ENCODE data around the gene CYB5R2. TPM values are rescaled to one million over a fixed set of nuclear protein-coding genes. Genes with fewer than 3 reads are reported as not detected.

Gene CYB5R2
- polyA plus RNA-seq, 3 donors: 0.52 to 3.7 (median 1.4) TPM

DNA sequence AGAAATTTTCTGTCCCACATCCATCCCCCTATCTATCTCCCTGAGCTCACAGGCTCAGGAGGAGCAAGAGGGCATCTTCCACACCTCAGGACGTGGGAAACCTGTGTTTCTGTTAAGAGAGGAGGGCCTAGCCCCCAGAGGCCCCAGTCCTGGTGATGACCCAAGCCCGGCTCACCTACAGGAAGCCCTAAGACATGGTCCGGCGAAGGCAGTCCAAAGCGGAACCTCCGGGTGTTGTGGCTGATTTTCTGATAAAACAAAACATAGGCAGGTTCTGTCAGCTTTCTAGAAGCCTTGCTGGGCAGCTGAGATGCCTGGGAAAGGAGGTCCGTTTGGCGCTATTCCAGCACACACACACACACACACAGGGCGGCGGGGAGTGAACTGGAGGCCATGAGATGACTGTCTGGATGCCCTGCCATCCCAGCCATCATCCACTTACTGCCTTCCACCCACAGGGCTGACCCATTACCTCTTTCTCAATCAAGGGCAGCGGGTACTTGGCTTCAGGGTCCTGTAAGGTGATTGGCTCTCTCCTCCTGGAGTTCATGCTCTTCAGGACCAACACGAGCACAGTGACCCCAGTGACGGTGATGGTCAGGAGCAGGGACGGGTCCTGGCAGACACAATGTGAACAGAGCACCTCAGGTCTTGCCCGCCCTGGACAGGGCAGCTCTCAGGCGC, 882 bp downstream of the CYB5R2 start:
- Mint-ChIP-seq H3K27me3 (ENCODE audit: low read depth in 3 of 3) (peaks cover 38 to 47% (median 43%) of the 10 kb centered on the region in 3 donors), H3K36me3 (peaks cover 16 to 18% of the 10 kb centered on the region in 2 donors), H3K4me1 (peaks cover 44% of the 10 kb centered on the region), H3K27ac (peak overlapping the region in 3 of 7 donors; percentile 26 to 59 (median 30)), H3K4me3 (peak overlapping the region; percentile 6 to 79), H3K9me3 (peaks cover 2 to 40% (median 26%) of the 10 kb centered on the region in 7 donors)
- Histone ChIP-seq H3K4me1 (ENCODE audit: control insufficient read depth in 1 of 2, insufficient read depth in 2 of 2, low read length in 2 of 2) (peaks cover 28 to 34% of the 10 kb centered on the region in 2 donors), H3K27ac (ENCODE audit: low read depth in 1 of 2, low read length in 2 of 2) (no peak overlapping the region), H3K36me3 (replicated peaks in 1 of 2; ENCODE audit: control insufficient read depth in 1 of 2, insufficient read depth in 2 of 2, low read length in 2 of 2) (peaks cover 0 to 4% of the 10 kb centered on the region in 2 donors), H4K20me1 (ENCODE audit: insufficient read depth, low read length) (no peaks in the 10 kb centered on the region), H3K4me3 (replicated peaks in 1 of 3; ENCODE audit: low read depth in 2 of 3, low read length in 3 of 3) (peak overlapping the region in 1 of 3 experiments; percentile 67), H3K9ac (ENCODE audit: insufficient read depth, low read length, poor library complexity, severe bottlenecking) (no peak overlapping the region), H2AFZ (ENCODE audit: insufficient read depth, low read depth, low read length, poor library complexity, severe bottlenecking) (no peak overlapping the region), H3K79me2 (ENCODE audit: insufficient read depth, low read length) (no peaks in the 10 kb centered on the region), H3K27me3 (ENCODE audit: control insufficient read depth in 2 of 2, insufficient read depth in 2 of 2, low read length in 2 of 2) (peaks cover 25 to 41% of the 10 kb centered on the region in 2 donors), H3K4me2 (replicated peaks; ENCODE audit: extremely low read depth, low read length, poor library complexity, severe bottlenecking) (peak overlapping the region; percentile 76), H3K9me3 (replicated peaks in 1 of 2; ENCODE audit: control insufficient read depth in 1 of 2, insufficient read depth in 1 of 2, low read length in 2 of 2) (peaks cover 11 to 42% of the 10 kb centered on the region in 2 donors)
- no peak for DNase-seq
- no peak for TF ChIP-seq CTCF (IDR thresholded peaks at IDR 0.05)
- 100% methylated on average over 3 of the region's 16 CpGs for WGBS (ENCODE audit: insufficient coverage)
- intact Hi-C loops (cut with micrococcal nuclease): no loop called here

DNA sequence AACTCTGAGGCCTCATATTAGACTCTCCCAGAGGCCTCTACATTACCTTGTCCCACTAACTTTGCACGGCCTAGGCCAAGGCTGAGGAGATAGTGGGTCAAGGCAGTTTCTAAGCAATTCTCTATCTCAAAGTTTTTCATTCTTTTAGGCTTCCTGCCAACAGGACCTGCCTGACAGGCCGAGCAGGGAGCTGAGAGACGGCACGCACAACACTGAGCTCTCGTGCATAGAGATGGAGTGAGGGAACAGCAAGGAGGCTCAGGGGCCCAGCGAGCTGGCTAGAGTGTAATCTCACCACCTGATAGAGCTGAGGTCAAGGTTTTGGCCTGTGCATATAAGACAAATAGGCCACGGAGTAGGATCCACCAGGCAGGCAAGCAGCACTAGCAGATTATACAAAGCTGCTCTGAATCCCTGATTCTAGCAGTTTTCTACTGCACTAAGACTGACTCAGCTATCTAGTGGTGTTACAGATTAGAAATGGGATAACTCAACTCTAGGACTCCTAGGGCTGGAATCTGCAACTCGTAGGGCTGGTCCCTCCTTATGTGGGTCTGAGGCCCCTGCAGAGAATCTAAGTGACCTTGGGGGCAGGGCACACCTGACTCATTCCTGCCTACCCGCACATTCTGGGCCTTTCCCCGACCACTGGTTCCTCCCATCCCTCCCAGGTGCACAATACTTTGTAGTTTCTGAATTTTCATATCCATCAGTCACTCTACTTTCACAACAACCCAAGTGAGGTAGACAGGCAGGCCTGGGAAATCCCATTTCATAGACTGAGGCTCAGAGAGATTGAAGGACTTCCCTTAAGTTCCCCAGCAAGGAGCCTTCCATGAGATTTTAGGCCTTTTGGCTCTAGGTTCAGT, 1.7 kb downstream of the CYB5R2 start:
- peaks cover 25 to 41% of the 10 kb centered on the region in 2 donors for H3K27me3 ChIP-seq (ENCODE audit: control insufficient read depth in 2 of 2, insufficient read depth in 2 of 2, low read length in 2 of 2)
- Mint-ChIP-seq H3K36me3 (peaks cover 20% of the 10 kb centered on the region in 2 donors), H3K9me3 (peaks cover 2 to 32% (median 17%) of the 10 kb centered on the region in 7 donors), H3K27me3 (ENCODE audit: low read depth in 3 of 3) (peaks cover 38 to 47% (median 43%) of the 10 kb centered on the region in 3 donors), H3K4me1 (peaks cover 37% of the 10 kb centered on the region), H3K4me3 (no peak overlapping the region), H3K27ac (peak overlapping the region in 2 of 7 donors; percentile 55 to 77)
- DNase-seq: peak in 1 of 3 donors; percentile 51
- no peaks in the 10 kb centered on the region for H4K20me1 ChIP-seq (ENCODE audit: insufficient read depth, low read length)
- H3K4me2 ChIP-seq (replicated peaks; ENCODE audit: extremely low read depth, low read length, poor library complexity, severe bottlenecking): no peak overlapping the region
- peaks cover 28 to 34% of the 10 kb centered on the region in 2 donors for H3K4me1 ChIP-seq (ENCODE audit: control insufficient read depth in 1 of 2, insufficient read depth in 2 of 2, low read length in 2 of 2)
- no peaks in the 10 kb centered on the region for H3K79me2 ChIP-seq (ENCODE audit: insufficient read depth, low read length)
- no peak overlapping the region for H3K9ac ChIP-seq (ENCODE audit: insufficient read depth, low read length, poor library complexity, severe bottlenecking)
- H3K27ac ChIP-seq (ENCODE audit: low read depth in 1 of 2, low read length in 2 of 2): no peak overlapping the region
- WGBS (ENCODE audit: insufficient coverage): 90% methylated on average over 3 of the region's 10 CpGs
- intact Hi-C loops (cut with micrococcal nuclease): no loop called here
- H3K4me3 ChIP-seq (replicated peaks in 1 of 3; ENCODE audit: low read depth in 2 of 3, low read length in 3 of 3): no peak overlapping the region
- peaks cover 0 to 9% of the 10 kb centered on the region in 2 donors for H3K36me3 ChIP-seq (replicated peaks in 1 of 2; ENCODE audit: control insufficient read depth in 1 of 2, insufficient read depth in 2 of 2, low read length in 2 of 2)
- no peak overlapping the region for H2AFZ ChIP-seq (ENCODE audit: insufficient read depth, low read depth, low read length, poor library complexity, severe bottlenecking)
- H3K9me3 ChIP-seq (replicated peaks in 1 of 2; ENCODE audit: control insufficient read depth in 1 of 2, insufficient read depth in 1 of 2, low read length in 2 of 2): peaks cover 5 to 33% of the 10 kb centered on the region in 2 donors
- TF ChIP-seq CTCF (IDR thresholded peaks at IDR 0.05): no peak

Measured in CD14-positive monocyte (primary cell).